ENCODE results near the gene EIF4B. TPM values are rescaled to one million over a fixed set of nuclear protein-coding genes. Genes with fewer than 3 reads are reported as not detected.

The EIF4B gene
- total and polyA plus RNA-seq, 2 of the 13 experiments (the other 11 are each of a cell fraction or from before 2014, with no cell fraction given): 416 to 548 TPM

DNA sequence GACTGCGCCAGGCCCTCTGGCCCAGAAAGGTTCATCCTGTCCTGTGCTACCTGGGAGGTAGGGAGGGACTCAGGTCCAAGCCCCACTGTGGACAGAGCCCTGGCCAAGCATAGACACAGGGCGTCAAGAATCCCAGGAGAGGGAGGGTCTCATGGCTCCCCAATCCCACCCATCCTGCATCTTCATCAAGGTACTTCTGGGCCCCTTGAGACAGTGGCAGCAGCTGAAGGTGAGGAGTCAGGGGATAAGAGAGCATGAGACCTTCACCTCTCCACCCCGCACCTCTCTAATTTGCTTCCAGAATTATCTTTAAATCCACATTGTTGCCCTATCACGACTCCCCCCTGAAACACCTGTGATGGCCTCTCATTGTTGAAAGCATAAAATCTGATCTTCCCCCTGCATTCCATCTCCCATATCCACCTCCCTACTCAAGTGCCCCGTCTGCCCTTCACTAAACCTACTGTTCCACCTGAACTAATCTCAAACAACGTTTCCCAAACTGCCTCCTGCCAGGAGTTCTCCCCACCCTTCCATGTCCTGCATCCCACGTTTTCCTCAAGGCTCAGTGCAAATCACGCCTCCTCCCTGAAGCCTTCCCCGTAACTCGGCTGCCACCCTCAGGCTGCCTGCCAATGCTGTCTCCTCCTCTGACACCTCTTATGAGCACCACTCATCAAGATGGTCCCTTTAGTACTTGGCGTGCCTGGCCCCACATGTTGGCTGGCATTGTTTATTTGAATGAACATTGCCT lies 30.3 kb upstream of the EIF4B start (continued):
- TF ChIP-seq ZBTB43 (CRISPR knock-in tag; conservative IDR thresholded peaks at IDR 0.05): no peak
- 0 out of 2 replicates have a peak, but pooled peaks have one; percentile 33 for TF ChIP-seq KDM5B (CRISPR knock-in tag; IDR thresholded peaks at IDR 0.05; ENCODE audit: borderline replicate concordance)
- TF ChIP-seq HOMEZ (CRISPR knock-in tag; IDR thresholded peaks at IDR 0.05; ENCODE audit: low read depth): 0 out of 2 replicates have a peak, but pooled peaks have one; percentile 26
- TF ChIP-seq ZNF205 (CRISPR knock-in tag; IDR thresholded peaks at IDR 0.05): peak; percentile 59; the same call in 1 of the 2 replicates
- TF ChIP-seq ZNF253 (CRISPR knock-in tag; IDR thresholded peaks at IDR 0.05; ENCODE audit: borderline replicate concordance): no peak
- TF ChIP-seq SALL1 (CRISPR knock-in tag; IDR thresholded peaks at IDR 0.05): peak; percentile 58; the same call in 1 of the 2 replicates
- no peak for TF ChIP-seq TCF7 (IDR thresholded peaks at IDR 0.05; ENCODE audit: low read depth)
- TF ChIP-seq KDM1A (CRISPR knock-in tag; IDR thresholded peaks at IDR 0.05): 0 out of 2 replicates have a peak, but pooled peaks have one; percentile 20
- no peak for TF ChIP-seq ZNF782 (CRISPR knock-in tag; IDR thresholded peaks at IDR 0.05; ENCODE audit: borderline replicate concordance)
- 0 out of 3 replicates have a peak, but pooled peaks have one; percentile 27 for TF ChIP-seq MXI1 (IDR thresholded peaks at IDR 0.05; ENCODE audit: borderline replicate concordance, low read depth, low read length)
- no peak for TF ChIP-seq ZNF136 (CRISPR knock-in tag; IDR thresholded peaks at IDR 0.05; ENCODE audit: low read depth)
- no peak for TF ChIP-seq PAWR (CRISPR knock-in tag; IDR thresholded peaks at IDR 0.05; ENCODE audit: borderline replicate concordance)
- no peak for TF ChIP-seq THAP8 (CRISPR knock-in tag; IDR thresholded peaks at IDR 0.05; ENCODE audit: borderline replicate concordance)
- TF ChIP-seq MTF1 (CRISPR knock-in tag; IDR thresholded peaks at IDR 0.05): no peak
- TF ChIP-seq FOXA3 (CRISPR knock-in tag; IDR thresholded peaks at IDR 0.05): 0 out of 2 replicates have a peak, but pooled peaks have one; percentile 12
- TF ChIP-seq NFE2 (CRISPR knock-in tag; IDR thresholded peaks at IDR 0.05): no peak
- no peak for TF ChIP-seq ZNF724P (CRISPR knock-in tag; IDR thresholded peaks at IDR 0.05; ENCODE audit: borderline replicate concordance)
- TF ChIP-seq ZNF460 (CRISPR knock-in tag; IDR thresholded peaks at IDR 0.05; ENCODE audit: borderline replicate concordance): no peak
- TF ChIP-seq, protein P1, sequence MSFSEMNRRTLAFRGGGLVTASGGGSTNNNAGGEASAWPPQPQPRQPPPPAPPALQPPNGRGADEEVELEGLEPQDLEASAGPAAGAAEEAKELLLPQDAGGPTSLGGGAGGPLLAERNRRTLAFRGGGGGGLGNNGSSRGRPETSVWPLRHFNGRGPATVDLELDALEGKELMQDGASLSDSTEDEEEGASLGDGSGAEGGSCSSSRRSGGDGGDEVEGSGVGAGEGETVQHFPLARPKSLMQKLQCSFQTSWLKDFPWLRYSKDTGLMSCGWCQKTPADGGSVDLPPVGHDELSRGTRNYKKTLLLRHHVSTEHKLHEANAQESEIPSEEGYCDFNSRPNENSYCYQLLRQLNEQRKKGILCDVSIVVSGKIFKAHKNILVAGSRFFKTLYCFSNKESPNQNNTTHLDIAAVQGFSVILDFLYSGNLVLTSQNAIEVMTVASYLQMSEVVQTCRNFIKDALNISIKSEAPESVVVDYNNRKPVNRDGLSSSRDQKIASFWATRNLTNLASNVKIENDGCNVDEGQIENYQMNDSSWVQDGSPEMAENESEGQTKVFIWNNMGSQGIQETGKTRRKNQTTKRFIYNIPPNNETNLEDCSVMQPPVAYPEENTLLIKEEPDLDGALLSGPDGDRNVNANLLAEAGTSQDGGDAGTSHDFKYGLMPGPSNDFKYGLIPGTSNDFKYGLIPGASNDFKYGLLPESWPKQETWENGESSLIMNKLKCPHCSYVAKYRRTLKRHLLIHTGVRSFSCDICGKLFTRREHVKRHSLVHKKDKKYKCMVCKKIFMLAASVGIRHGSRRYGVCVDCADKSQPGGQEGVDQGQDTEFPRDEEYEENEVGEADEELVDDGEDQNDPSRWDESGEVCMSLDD (CRISPR knock-in tag; IDR thresholded peaks at IDR 0.05; ENCODE audit: borderline replicate concordance): no peak
- TF ChIP-seq BRD4 (CRISPR knock-in tag; IDR thresholded peaks at IDR 0.05): 0 out of 2 replicates have a peak, but pooled peaks have one; percentile 29
- peak; percentile 71; the same call in 1 of the 2 replicates for TF ChIP-seq ZMYM3 (CRISPR knock-in tag; IDR thresholded peaks at IDR 0.05)
- no peak for TF ChIP-seq SMAD1 (CRISPR knock-in tag; IDR thresholded peaks at IDR 0.05; ENCODE audit: borderline replicate concordance, low read depth)
- peak; percentile 53 for TF ChIP-seq TEAD3 (CRISPR knock-in tag; optimal IDR thresholded peaks at IDR 0.05; ENCODE audit: borderline replicate concordance)
- no peak for TF ChIP-seq ZSCAN29 (CRISPR knock-in tag; conservative IDR thresholded peaks at IDR 0.05)
- TF ChIP-seq ZNF570 (CRISPR knock-in tag; IDR thresholded peaks at IDR 0.05; ENCODE audit: borderline replicate concordance): no peak
